GM19035 (cell line): ENCODE data around the gene MAP2K4.
"Not testable (repeated sequence)": the region's sequence is repeated elsewhere in the genome, so short reads cannot be mapped to it uniquely, and the experiment has no call there.

Experiments
- ATAC-seq: cut with Tn5 transposase; IDR thresholded peaks from one replicate; pipeline ENCODE4 v1.9.1; 2021; ENCODE audit not compliant: unreplicated experiment

MAP2K4 gene

GRCh38 chr17:12137859-12138258 is 117.2 kb downstream of the MAP2K4 start:
- no peak for ATAC-seq

GRCh38 chr17:12140685-12141084 is 120.0 kb downstream of the MAP2K4 start:
- ATAC-seq, result no peak

- not testable (repeated sequence) for ATAC-seq
Measured at GRCh38 chr17:12162187-12162586, 141.5 kb downstream of the MAP2K4 start.

GRCh38 chr17:12164085-12164484 is 143.4 kb downstream of the MAP2K4 start:
- no peak for ATAC-seq

GRCh38 chr17:12178644-12179330 is 158.1 kb downstream of the MAP2K4 start:
- no peak for ATAC-seq

GRCh38 chr17:12180644-12181261 is 160.1 kb downstream of the MAP2K4 start:
- ATAC-seq, result no peak

GRCh38 chr17:12187658-12188057 is 167.0 kb downstream of the MAP2K4 start:
- no peak for ATAC-seq

- ATAC-seq, result no peak
Measured at GRCh38 chr17:12193144-12193735, 172.6 kb downstream of the MAP2K4 start.
